HUES6 (cell line): ENCODE measurements around the gene SCGB1A1.

Experiments used
- H3K27ac ChIP-seq: 2 replicates; pipeline ENCODE4 v1.7.0; 2013; ENCODE audit warnings: low read depth, mild to moderate bottlenecking, low read length, inconsistent platforms
- H3K27me3 ChIP-seq: 2 replicates; pipeline ENCODE4 v1.6.1; 2013; ENCODE audit warnings: low read length; ENCODE audit not compliant: control insufficient read depth, insufficient read depth
- H3K36me3 ChIP-seq: 2 replicates; pipeline ENCODE4 v1.6.1; 2013; ENCODE audit warnings: low read length; ENCODE audit not compliant: control insufficient read depth, insufficient read depth
- H3K4me1 ChIP-seq: 2 replicates; pipeline ENCODE4 v1.6.1; 2013; ENCODE audit warnings: low read length; ENCODE audit not compliant: control insufficient read depth, insufficient read depth
- H3K4me3 ChIP-seq: 2 replicates; pipeline ENCODE4 v1.5.1; 2013; ENCODE audit warnings: low read depth, low read length
- H3K9ac ChIP-seq: one replicate; pipeline ENCODE4 v1.6.1; 2013; ENCODE audit warnings: mild to moderate bottlenecking, low read length
- H3K9me3 ChIP-seq: 2 replicates; pipeline ENCODE4 v1.6.1; 2013; ENCODE audit warnings: low read depth, low read length; ENCODE audit not compliant: control insufficient read depth, insufficient read depth

The SCGB1A1 gene

GRCh38 chr11:62452261-62452660 lies 33.4 kb downstream of the SCGB1A1 start:
- Histone ChIP-seq H3K4me3 (no peak overlapping the region), H3K4me1 (no peaks in the 10 kb centered on the region), H3K36me3 (no peaks in the 10 kb centered on the region), H3K27me3 (no peaks in the 10 kb centered on the region), H3K27ac (no peak overlapping the region), H3K9ac (no peak overlapping the region), H3K9me3 (peaks cover 7% of the 10 kb centered on the region; the same call in 1 of the 2 replicates)

GRCh38 chr11:62452839-62453468 lies 34.1 kb downstream of the SCGB1A1 start:
- no peak overlapping the region for H3K27ac ChIP-seq
- H3K9ac ChIP-seq = no peak overlapping the region
- no peak overlapping the region for H3K4me3 ChIP-seq
- H3K27me3 ChIP-seq = no peaks in the 10 kb centered on the region
- no peaks in the 10 kb centered on the region for H3K4me1 ChIP-seq
- H3K9me3 ChIP-seq = peaks cover 7% of the 10 kb centered on the region; the same call in 1 of the 2 replicates
- H3K36me3 ChIP-seq = no peaks in the 10 kb centered on the region

GRCh38 chr11:62456630-62457029 lies 37.8 kb downstream of the SCGB1A1 start:
- H3K9me3 ChIP-seq = peaks cover 7% of the 10 kb centered on the region; the same call in 1 of the 2 replicates
- no peaks in the 10 kb centered on the region for H3K36me3 ChIP-seq
- H3K9ac ChIP-seq = no peak overlapping the region
- H3K4me1 ChIP-seq = no peaks in the 10 kb centered on the region
- H3K4me3 ChIP-seq = no peak overlapping the region
- H3K27ac ChIP-seq = no peak overlapping the region
- no peaks in the 10 kb centered on the region for H3K27me3 ChIP-seq

- no peak overlapping the region for H3K27ac ChIP-seq
- H3K36me3 ChIP-seq = no peaks in the 10 kb centered on the region
- peaks cover 3% of the 10 kb centered on the region for H3K4me1 ChIP-seq
- H3K27me3 ChIP-seq = no peaks in the 10 kb centered on the region
- H3K4me3 ChIP-seq = no peak overlapping the region
- H3K9ac ChIP-seq = no peak overlapping the region
- H3K9me3 ChIP-seq = peaks cover 7% of the 10 kb centered on the region; the same call in 1 of the 2 replicates
Measured at GRCh38 chr11:62457478-62457877, 38.6 kb downstream of the SCGB1A1 start.

GRCh38 chr11:62458212-62459002 lies 39.6 kb downstream of the SCGB1A1 start:
- Histone ChIP-seq H3K4me3 (no peak overlapping the region), H3K9me3 (peaks cover 7% of the 10 kb centered on the region; the same call in 1 of the 2 replicates), H3K9ac (no peak overlapping the region), H3K4me1 (peaks cover 4% of the 10 kb centered on the region), H3K27me3 (no peaks in the 10 kb centered on the region), H3K27ac (no peak overlapping the region), H3K36me3 (no peaks in the 10 kb centered on the region)

- Histone ChIP-seq H3K9me3 (peaks cover 7% of the 10 kb centered on the region; the same call in 1 of the 2 replicates), H3K27me3 (no peaks in the 10 kb centered on the region), H3K4me3 (no peak overlapping the region), H3K4me1 (peaks cover 4% of the 10 kb centered on the region), H3K9ac (no peak overlapping the region), H3K27ac (no peak overlapping the region), H3K36me3 (no peaks in the 10 kb centered on the region)
Measured at GRCh38 chr11:62459080-62459479, 40.2 kb downstream of the SCGB1A1 start.

GRCh38 chr11:62461740-62462507 lies 43.1 kb downstream of the SCGB1A1 start:
- Histone ChIP-seq H3K27ac (no peak overlapping the region), H3K36me3 (no peaks in the 10 kb centered on the region), H3K9me3 (no peaks in the 10 kb centered on the region), H3K27me3 (no peaks in the 10 kb centered on the region), H3K4me1 (peaks cover 4% of the 10 kb centered on the region), H3K9ac (no peak overlapping the region), H3K4me3 (no peak overlapping the region)

GRCh38 chr11:62462508-62462892 lies 43.7 kb downstream of the SCGB1A1 start:
- no peak overlapping the region for H3K27ac ChIP-seq
- no peak overlapping the region for H3K4me3 ChIP-seq
- no peaks in the 10 kb centered on the region for H3K9me3 ChIP-seq
- peaks cover 4% of the 10 kb centered on the region for H3K4me1 ChIP-seq
- H3K27me3 ChIP-seq = no peaks in the 10 kb centered on the region
- no peaks in the 10 kb centered on the region for H3K36me3 ChIP-seq
- no peak overlapping the region for H3K9ac ChIP-seq

GRCh38 chr11:62463121-62463542 lies 44.3 kb downstream of the SCGB1A1 start:
- H3K4me3 ChIP-seq = no peak overlapping the region
- H3K27me3 ChIP-seq = no peaks in the 10 kb centered on the region
- H3K4me1 ChIP-seq = peaks cover 4% of the 10 kb centered on the region
- H3K9me3 ChIP-seq = no peaks in the 10 kb centered on the region
- no peak overlapping the region for H3K9ac ChIP-seq
- H3K27ac ChIP-seq = no peak overlapping the region
- H3K36me3 ChIP-seq = no peaks in the 10 kb centered on the region

GRCh38 chr11:62464655-62465054 lies 45.8 kb downstream of the SCGB1A1 start:
- H3K36me3 ChIP-seq = no peaks in the 10 kb centered on the region
- no peaks in the 10 kb centered on the region for H3K9me3 ChIP-seq
- no peak overlapping the region for H3K9ac ChIP-seq
- no peaks in the 10 kb centered on the region for H3K27me3 ChIP-seq
- H3K4me1 ChIP-seq = peaks cover 4% of the 10 kb centered on the region
- no peak overlapping the region for H3K4me3 ChIP-seq
- no peak overlapping the region for H3K27ac ChIP-seq

GRCh38 chr11:62466444-62466843 lies 47.6 kb downstream of the SCGB1A1 start:
- Histone ChIP-seq H3K9me3 (no peaks in the 10 kb centered on the region), H3K27me3 (no peaks in the 10 kb centered on the region), H3K4me1 (peaks cover 4% of the 10 kb centered on the region), H3K36me3 (no peaks in the 10 kb centered on the region), H3K27ac (no peak overlapping the region), H3K4me3 (no peak overlapping the region), H3K9ac (no peak overlapping the region)
